ENCODE data around the gene TDRD9.

Gene TDRD9

DNA sequence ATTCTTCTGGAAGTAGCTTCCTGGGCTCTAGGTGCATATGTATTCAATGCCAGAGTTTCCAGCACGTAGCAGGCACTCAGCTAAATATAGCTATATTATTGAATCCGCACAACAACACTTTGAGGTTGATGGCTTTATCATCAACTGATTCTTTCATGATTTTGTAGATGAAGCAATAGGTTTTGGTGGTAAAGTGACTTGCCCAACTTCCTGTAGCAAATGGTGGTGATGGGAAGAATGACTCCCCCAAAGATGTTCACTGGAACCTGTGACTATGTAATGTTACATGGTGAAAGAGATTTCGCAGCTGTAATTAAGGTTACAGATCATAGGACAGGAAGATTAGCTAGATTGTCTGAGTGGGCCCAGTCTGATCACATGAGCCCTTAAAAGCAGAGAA, 3.2 kb downstream of the TDRD9 start:
- Mint-ChIP-seq H3K27ac (no peak overlapping the region), H3K27me3 (no peaks in the 10 kb centered on the region), H3K4me1 (no peaks in the 10 kb centered on the region), H3K4me3 (no peak overlapping the region), H3K36me3 (no peaks in the 10 kb centered on the region), H3K9me3 (no peaks in the 10 kb centered on the region)

DNA sequence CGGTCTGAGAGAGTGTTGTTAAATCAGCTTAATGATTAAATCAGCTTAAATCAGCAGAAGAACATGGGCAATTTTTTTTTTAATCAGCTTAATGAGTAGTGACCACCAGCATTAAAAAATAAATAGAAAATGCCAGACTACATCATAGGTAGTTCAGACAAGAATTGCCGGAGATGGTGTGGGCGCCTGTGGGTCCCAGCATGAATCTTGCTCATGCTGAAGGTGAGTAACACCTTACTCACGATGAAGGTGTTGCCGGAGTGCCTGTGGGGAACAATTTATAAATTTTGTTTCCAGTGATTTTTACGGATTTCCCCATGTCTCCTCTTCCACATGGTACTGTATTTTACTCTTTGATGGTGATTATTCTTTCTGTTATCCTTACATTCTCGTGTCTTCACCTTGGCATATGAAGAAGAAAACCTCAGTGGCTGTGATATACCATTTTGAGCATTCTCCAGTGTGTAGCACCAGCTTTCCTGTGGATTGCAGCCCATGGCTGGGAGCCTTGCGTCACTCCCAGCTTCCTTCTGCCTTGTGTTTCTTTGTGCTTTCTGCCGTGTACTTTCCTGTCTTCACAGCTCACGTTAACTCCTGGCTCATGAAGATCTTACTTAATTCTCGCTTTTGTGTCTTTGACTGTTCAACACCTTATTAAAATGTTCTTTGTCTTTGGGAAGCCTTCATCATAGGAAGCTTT, 4.7 kb downstream of the TDRD9 start:
- no peaks in the 10 kb centered on the region for H3K27me3 Mint-ChIP-seq
- no peaks in the 10 kb centered on the region for H3K36me3 Mint-ChIP-seq
- H3K27ac Mint-ChIP-seq: no peak overlapping the region
- H3K9me3 Mint-ChIP-seq: no peaks in the 10 kb centered on the region
- no peak overlapping the region for H3K4me3 Mint-ChIP-seq
- no peaks in the 10 kb centered on the region for H3K4me1 Mint-ChIP-seq

DNA sequence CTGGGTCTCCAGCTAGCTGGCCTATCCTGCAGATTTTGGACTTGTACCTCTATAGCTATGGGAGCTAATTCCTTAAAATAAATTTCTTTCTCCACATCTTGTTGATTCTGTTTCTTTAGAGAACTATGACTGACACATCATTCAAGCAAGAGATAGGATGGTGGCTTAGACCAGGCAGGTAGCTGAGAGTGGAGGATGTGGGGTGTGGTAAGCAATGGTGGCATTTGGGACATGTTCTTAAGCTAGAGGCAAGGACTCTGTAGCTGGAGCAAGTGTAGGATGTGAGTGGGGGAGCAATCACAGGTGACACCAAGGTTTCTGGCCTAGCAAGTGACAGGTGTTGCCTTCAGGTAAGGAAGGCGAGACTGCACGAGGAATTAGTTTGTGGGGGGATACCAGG, 6.8 kb downstream of the TDRD9 start:
- H3K27me3 Mint-ChIP-seq: peaks cover 2% of the 10 kb centered on the region
- H3K4me1 Mint-ChIP-seq: no peaks in the 10 kb centered on the region
- H3K36me3 Mint-ChIP-seq: no peaks in the 10 kb centered on the region
- no peak overlapping the region for H3K27ac Mint-ChIP-seq
- H3K9me3 Mint-ChIP-seq: no peaks in the 10 kb centered on the region
- H3K4me3 Mint-ChIP-seq: no peak overlapping the region

DNA sequence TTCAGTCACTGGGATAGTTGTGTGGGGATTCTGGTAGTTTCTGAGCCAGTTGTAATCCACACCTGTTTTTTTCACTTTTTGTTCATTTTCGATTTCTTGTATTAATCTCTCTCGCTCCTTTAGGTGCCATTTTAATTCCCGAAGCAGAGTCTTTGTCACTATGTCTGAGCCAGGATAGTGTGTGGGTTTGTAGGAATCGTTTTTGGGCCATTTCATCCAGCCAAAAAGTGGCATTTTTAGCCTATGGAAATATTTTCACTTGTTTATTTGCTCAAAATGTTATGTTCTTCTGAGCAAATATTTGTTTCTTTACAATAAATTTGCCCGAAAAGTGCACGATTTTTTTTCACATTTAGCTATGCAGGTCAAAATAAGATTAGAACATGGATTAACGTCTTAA, 13.2 kb downstream of the TDRD9 start:
- H3K27me3 Mint-ChIP-seq: peaks cover 6% of the 10 kb centered on the region

DNA sequence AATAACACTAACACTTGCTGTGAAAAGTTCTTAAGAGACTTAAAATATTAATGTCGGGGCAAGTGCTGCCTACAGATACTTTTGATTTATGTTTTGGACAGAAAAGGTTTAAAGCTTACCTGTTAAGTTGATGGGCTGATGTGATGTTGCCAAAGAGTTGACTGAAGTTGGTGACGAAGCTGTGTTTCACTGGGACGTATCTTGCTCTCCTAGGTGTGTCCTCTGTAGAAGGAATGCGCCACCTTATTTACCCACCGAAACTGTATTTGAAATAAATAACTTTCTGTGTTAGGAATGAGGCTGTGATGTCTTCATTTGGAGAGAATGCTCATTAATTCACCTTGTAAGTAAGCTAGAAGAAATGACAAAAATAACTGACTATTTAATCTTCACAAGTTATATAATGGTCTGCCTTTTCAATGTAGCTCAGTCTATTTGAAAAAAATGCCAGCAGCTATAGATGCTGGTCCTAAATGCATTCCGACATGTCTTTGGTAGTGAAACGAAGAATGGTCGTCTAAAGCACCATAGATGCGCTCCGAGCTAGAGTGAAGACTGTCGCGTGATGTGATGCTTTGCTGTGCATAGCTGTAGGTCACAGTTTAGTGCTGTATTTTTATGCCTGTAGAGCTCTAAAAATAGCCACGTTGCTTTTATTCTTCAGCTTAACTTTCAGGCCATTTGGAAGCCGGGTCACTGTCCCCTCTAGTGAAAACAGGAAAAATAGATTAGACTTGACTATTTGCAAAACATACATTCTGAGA, 13.9 kb downstream of the TDRD9 start, which contains the start of gene RD3L:
RD3L (minus strand) TSS at position 557 of the 764 bp plus-strand sequence. CDS start 834 bp downstream, outside the sequence.
- peaks cover 2% of the 10 kb centered on the region for H3K36me3 Mint-ChIP-seq
- H3K9me3 Mint-ChIP-seq: no peaks in the 10 kb centered on the region
- peaks cover 12% of the 10 kb centered on the region for H3K27me3 Mint-ChIP-seq
- no peak within 1 kb of the TSS for H3K4me3 Mint-ChIP-seq
- no peak within 1 kb of the TSS for H3K27ac Mint-ChIP-seq
- H3K4me1 Mint-ChIP-seq: no peaks in the 10 kb centered on the region

More for the DNA sequence above, 13.2 kb downstream of the TDRD9 start:
- Mint-ChIP-seq H3K36me3 (no peaks in the 10 kb centered on the region), H3K9me3 (no peaks in the 10 kb centered on the region), H3K4me3 (no peak overlapping the region), H3K4me1 (no peaks in the 10 kb centered on the region), H3K27ac (no peak overlapping the region)

DNA sequence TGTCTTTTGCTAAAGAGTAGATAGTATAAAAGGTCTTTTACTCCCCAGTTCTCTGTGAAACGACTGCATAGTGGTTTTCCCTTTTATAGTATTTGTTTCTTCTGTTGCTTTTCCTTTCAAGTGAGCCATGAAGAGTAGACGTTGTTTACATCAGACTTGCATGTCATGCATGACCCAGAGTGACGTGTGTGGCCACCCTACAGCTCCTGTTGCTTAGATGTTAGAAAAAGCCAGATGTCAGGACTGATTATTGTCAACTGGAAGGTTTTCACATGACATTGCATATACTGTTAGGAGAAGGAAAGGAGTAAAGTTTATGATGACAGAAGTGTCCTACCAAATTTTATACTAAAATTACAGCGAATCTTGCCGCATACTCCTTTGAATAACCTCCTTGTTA, 15.4 kb downstream of the TDRD9 start:
- Mint-ChIP-seq H3K27me3 (peaks cover 14% of the 10 kb centered on the region), H3K36me3 (peaks cover 2% of the 10 kb centered on the region), H3K9me3 (no peaks in the 10 kb centered on the region), H3K4me3 (no peak overlapping the region), H3K4me1 (no peaks in the 10 kb centered on the region), H3K27ac (no peak overlapping the region)

DNA sequence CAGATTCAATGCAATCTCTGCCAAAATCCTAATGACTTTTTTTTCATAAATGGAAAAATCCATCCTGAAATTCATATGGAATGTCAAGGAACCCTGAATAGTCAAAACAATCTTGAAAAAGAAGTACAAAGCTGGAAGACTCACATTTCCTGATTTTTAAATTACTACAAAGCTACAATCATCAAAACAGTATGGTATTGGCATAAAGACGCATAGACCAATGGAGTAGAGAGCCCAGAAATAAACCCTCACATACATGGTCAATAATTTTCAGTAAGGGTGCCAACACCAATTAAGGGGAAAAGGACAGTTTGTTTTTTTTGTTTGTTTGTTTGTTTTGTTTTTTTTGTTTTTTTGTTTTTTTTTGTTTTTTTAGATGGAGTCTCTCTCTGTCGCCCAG, 18.7 kb downstream of the TDRD9 start:
- Mint-ChIP-seq H3K4me1 (no peaks in the 10 kb centered on the region), H3K36me3 (peaks cover 2% of the 10 kb centered on the region), H3K27me3 (peaks cover 15% of the 10 kb centered on the region), H3K27ac (no peak overlapping the region), H3K9me3 (no peaks in the 10 kb centered on the region), H3K4me3 (no peak overlapping the region)

DNA sequence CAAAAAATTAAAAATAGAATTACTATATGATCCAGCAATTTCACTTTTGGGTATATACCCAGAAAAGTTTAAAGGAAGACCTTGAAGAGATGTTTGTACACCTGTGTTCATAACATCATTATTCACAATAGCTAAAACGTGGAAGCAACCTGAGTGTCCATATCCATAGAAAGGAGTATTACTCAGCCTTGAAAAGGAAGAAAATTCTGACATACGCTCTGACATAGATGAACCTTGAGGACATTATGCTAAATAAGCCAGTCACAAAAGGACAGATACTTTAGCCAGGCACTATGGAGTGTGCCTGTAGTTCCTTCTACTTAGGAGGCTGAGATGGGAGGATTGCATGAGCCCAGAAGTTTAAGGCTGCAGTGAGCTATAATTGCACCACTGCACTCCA, 20.2 kb downstream of the TDRD9 start:
- H3K9me3 Mint-ChIP-seq: no peaks in the 10 kb centered on the region
- H3K27me3 Mint-ChIP-seq: peaks cover 17% of the 10 kb centered on the region
- no peak overlapping the region for H3K4me3 Mint-ChIP-seq
- peaks cover 2% of the 10 kb centered on the region for H3K36me3 Mint-ChIP-seq
- H3K4me1 Mint-ChIP-seq: no peaks in the 10 kb centered on the region
- no peak overlapping the region for H3K27ac Mint-ChIP-seq

DNA sequence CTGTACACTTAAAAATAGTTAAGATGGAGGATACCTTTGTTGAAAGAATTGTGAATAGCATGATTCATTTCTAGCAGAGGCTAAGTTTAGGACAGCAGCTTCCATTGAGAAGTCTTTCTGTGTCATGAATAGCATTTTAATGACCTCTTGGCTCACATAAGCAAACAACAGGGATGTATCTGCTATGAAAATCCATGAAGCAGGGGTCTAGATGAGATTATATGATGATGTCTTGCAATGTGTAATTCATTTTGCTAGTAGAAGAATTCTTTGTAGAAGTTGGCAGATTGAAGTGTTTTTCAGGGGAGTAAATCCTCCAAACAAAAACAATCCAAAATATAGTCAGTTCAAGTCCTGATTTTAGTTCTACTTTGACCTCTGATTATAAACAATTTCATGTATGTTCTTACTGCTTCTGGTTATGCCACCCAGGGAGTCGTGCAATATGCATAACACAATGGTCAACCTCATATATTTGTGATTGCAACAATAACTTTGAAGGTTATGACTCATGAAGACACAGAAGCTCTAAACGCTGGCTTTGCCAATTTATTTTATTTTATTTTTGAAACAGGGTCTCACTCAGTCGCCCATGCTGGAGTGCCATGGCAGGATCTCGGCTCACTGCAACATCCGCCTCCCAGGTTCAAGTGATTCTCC, 21.0 kb downstream of the TDRD9 start:
- Mint-ChIP-seq H3K27ac (no peak overlapping the region), H3K9me3 (no peaks in the 10 kb centered on the region), H3K4me1 (no peaks in the 10 kb centered on the region)

DNA sequence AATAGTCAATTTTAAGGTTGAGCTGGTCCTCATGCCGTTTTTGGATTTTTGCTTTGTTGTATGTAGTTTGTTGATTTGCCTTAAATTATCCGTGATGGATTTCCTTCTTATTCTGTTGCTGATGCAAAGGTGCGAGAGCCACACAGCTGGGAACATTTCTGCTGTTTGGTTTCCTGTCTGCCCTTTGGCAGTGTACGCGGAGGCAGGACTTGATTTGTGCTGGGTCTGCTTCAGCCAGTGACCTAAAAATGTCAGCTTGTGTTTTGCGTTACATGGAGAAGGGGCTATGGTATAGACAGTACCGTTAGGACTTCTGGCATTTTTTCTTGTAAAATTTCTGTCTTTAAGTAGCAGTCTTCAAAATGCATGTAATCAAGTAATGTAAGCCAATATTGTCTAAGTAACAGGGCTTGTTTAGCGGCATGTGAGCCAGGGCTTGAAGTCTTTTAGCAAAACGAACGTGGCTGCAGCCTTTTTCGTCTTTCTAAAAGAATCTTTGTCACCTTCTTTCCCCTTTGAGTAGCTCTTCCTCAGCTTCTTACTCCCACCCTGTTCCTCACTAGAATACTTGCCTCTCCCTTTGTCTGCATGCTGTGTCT, 32.3 kb downstream of the TDRD9 start:
- Mint-ChIP-seq H3K4me1 (no peaks in the 10 kb centered on the region), H3K27me3 (peaks cover 4% of the 10 kb centered on the region), H3K9me3 (no peaks in the 10 kb centered on the region), H3K27ac (no peak overlapping the region), H3K4me3 (no peak overlapping the region), H3K36me3 (peaks cover 1% of the 10 kb centered on the region)

More for the DNA sequence above, 21.0 kb downstream of the TDRD9 start:
- H3K36me3 Mint-ChIP-seq: peaks cover 2% of the 10 kb centered on the region
- H3K27me3 Mint-ChIP-seq: peaks cover 17% of the 10 kb centered on the region
- H3K4me3 Mint-ChIP-seq: no peak overlapping the region

DNA sequence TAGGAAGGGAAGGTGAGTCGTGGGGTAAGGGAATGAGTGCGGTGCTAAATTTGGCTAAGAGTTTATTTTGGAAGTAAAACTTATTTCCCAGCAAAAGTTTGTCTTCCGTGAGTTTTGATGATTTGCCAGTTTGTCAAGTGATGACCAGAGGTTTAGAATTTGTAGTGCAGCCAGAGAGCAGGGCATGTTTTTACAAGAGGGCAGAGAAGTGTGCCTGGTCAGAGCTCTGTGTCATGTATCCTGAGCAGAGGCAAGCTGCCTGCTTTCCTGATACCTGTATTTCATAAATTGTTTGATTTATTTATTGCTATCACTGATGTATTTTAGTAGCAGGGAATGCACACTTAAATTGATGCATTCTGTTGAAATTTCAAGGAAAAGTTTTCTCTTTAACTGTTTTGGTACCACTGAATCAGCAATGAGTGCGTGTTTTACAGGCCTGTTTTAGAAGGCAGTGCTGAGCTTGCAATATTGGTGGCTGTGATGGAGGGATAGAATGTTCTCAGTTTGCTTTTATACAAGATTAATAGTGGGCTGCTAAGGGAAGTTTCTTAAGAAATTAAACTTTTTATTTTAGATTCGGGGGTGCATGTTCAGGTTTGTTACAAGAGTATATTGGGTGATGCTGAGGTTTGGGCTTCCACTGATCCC, 33.8 kb downstream of the TDRD9 start:
- Mint-ChIP-seq H3K27ac (peak overlapping the region; percentile 56), H3K36me3 (peaks cover 1% of the 10 kb centered on the region), H3K4me3 (no peak overlapping the region), H3K27me3 (peaks cover 4% of the 10 kb centered on the region), H3K9me3 (no peaks in the 10 kb centered on the region), H3K4me1 (no peaks in the 10 kb centered on the region)

DNA sequence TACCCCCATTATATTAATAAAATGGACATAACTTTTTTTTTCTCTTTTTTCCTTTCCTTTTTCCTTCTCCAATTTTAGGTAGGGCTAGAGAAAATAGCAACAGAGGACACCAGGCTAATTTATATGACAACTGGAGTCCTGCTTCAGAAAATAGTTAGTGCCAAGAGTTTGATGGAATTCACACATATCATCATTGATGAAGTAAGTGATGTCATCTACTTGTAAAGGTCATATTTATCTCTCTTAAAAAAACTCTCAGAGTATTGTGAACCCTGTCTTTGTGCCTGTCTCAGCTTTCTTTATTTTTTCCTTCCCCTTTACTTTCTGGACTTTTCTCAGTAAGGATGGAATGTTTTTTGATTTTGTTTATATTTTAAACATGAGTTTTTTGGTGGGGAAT, 38.4 kb downstream of the TDRD9 start:
- no peaks in the 10 kb centered on the region for H3K4me1 Mint-ChIP-seq
- no peak overlapping the region for H3K27ac Mint-ChIP-seq
- no peaks in the 10 kb centered on the region for H3K9me3 Mint-ChIP-seq
- peaks cover under 1% of the 10 kb centered on the region for H3K36me3 Mint-ChIP-seq
- H3K27me3 Mint-ChIP-seq: peaks cover 6% of the 10 kb centered on the region
- H3K4me3 Mint-ChIP-seq: no peak overlapping the region

DNA sequence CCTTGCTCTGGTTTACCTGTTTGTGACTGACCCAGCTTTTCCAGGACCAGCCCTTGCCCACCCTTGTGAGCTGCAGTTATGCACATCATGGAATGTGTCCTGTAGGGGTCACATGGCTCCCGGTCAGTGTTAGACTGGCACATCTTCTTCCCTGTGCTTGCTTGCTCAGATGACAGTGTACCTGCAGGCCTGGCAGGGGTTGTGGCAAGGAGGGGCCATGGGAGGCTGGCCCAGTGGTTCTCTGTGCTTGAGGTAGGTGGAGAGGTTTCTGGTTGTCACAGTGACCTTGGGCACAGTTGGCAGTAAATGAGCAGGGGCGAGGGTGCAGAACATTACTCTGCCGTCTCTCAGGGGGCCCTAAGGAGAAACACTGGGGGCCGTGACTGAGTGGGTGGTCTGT, 41.7 kb downstream of the TDRD9 start:
- H3K36me3 Mint-ChIP-seq: no peaks in the 10 kb centered on the region
- no peak overlapping the region for H3K27ac Mint-ChIP-seq
- no peak overlapping the region for H3K4me3 Mint-ChIP-seq
- H3K9me3 Mint-ChIP-seq: no peaks in the 10 kb centered on the region
- H3K27me3 Mint-ChIP-seq: peaks cover 5% of the 10 kb centered on the region
- no peaks in the 10 kb centered on the region for H3K4me1 Mint-ChIP-seq

DNA sequence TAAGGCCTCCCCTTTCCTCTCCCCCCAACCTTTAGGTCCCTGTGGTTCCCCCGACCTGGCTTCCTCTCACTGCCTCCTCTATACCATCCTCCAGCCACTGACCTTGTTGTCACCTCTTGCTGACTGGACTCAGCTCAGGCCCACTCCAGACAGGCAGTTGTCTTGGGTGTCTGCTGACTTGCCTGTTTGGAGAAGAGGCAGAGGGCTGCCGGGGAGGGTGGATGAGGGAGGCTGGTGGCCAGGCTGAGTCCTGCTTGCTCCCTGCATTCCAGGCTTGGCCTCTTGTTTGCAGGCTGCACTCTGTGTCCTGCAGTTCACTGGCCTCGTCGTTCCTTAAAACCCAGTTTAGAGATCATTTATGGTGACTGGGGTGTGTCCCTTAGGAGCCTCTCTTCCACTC, 45.1 kb downstream of the TDRD9 start:
- H3K27ac Mint-ChIP-seq: no peak overlapping the region
- no peaks in the 10 kb centered on the region for H3K36me3 Mint-ChIP-seq
- H3K27me3 Mint-ChIP-seq: peaks cover 3% of the 10 kb centered on the region
- no peak overlapping the region for H3K4me3 Mint-ChIP-seq
- no peaks in the 10 kb centered on the region for H3K9me3 Mint-ChIP-seq
- no peaks in the 10 kb centered on the region for H3K4me1 Mint-ChIP-seq

DNA sequence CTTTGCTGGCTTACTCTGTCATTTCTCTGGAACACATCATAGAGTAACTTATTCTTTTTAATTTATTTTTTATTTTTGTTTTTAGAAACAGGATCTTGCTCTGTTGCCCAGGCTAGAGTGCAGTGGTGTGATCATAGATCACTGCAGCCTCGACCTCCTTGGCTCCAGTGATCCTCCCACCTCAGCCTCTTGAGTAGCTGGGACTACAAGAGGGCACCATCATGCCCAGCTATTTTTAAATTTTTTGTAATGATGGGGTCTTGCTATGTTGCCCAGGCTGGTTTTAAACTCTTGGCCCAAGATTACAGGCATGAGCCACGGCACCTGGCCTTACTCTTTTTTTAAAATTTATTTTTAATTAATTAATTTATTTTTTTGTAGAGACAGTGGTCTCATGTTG, 46.3 kb downstream of the TDRD9 start:
- Mint-ChIP-seq H3K36me3 (no peaks in the 10 kb centered on the region), H3K27me3 (peaks cover 3% of the 10 kb centered on the region), H3K4me1 (no peaks in the 10 kb centered on the region), H3K4me3 (no peak overlapping the region), H3K9me3 (no peaks in the 10 kb centered on the region), H3K27ac (no peak overlapping the region)
